HCT116 (cell line): ENCODE measurements around the gene PDGFD. TPM values are rescaled to one million over a fixed set of nuclear protein-coding genes. Genes with fewer than 3 reads are reported as not detected.

Source experiments
- ATAC-seq: fragments of 200-7000 bp; cut with Tn5 transposase; 2 replicates; pipeline ENCODE4 v1.9.1; 2020; ENCODE audit warnings: mild to moderate bottlenecking, moderate library complexity
- BruUV-seq: library from RNA; stranded (reverse); fragments of 400-500 nt; replicated peaks from 2 replicates; lab custom pipeline; 2021; lab: Mats Ljungman, UMichigan
- CTCF ChIA-PET: fragments of 300-600 bp; sonication (Branson Sonifier 250); formaldehyde crosslinking; loops from one replicate; lab custom pipeline; 2021; ENCODE audit warnings: antibody characterized with exemption; lab: Charles Lee
- POLR2A ChIA-PET: fragments of 300-600, 350-600 bp; sonication (Branson Sonifier 250); formaldehyde crosslinking; loops from one replicate; lab custom pipeline; 2021; ENCODE audit warnings: antibody characterized with exemption; lab: Charles Lee
- RAD21 ChIA-PET, 2 experiments: fragments of 300-600 bp; sonication (Branson Sonifier 250); formaldehyde crosslinking; loops; one replicate each; lab custom pipeline; 2023; ENCODE audit warnings: low total read pairs in 2 of 2; ENCODE audit not compliant: uncharacterized antibody in 2 of 2, unreplicated experiment in 2 of 2, low non-redundant PET in 1 of 2; lab: Charles Lee
- DNase-seq: peaks from one replicate; pipeline ENCODE4 v3.0.0-alpha.2; 2010; ENCODE audit warnings: low read depth, low spot score
- H2AFZ ChIP-seq: fragments of 200-600 bp; shearing (Covaris generic), sonication (generic); 2 replicates; pipeline ENCODE4 v1.6.1; 2017; ENCODE audit warnings: low read depth, mixed run types, mixed read lengths, antibody characterized with exemption, low read length; ENCODE audit not compliant: poor library complexity, severe bottlenecking
- H3K27ac ChIP-seq: 2 replicates; pipeline ENCODE4 v1.5.1; 2012; ENCODE audit warnings: low read depth, low read length
- H3K27me3 ChIP-seq: fragments of 200-600 bp; sonication (generic); 2 replicates; pipeline ENCODE4 v1.6.1; 2016; ENCODE audit warnings: mixed run types, low read length, mixed read lengths; ENCODE audit not compliant: insufficient read depth
- H3K36me3 ChIP-seq, 2 experiments: fragments of 200-500 bp in 1 of 2; fragments of 200-600 bp in 1 of 2; sonication (Bioruptor generic) in 1 of 2; sonication (generic) in 1 of 2; 2 replicates each; pipeline versions ENCODE4 v1.5.1 to v1.6.1; 2014 to 2016; ENCODE audit warnings: low read length in 2 of 2, inconsistent platforms in 1 of 2, mixed read lengths in 1 of 2, mixed run types in 1 of 2; ENCODE audit not compliant: insufficient read depth in 2 of 2, control insufficient read depth in 1 of 2
- H3K4me1 ChIP-seq, 2 experiments: fragments of 200-600 bp in 1 of 2; sonication (generic) in 1 of 2; 2 replicates each; pipeline versions ENCODE4 v1.5.1 to v1.6.1; 2012 to 2017; ENCODE audit warnings: low read length in 2 of 2, inconsistent platforms in 1 of 2, mild to moderate bottlenecking in 1 of 2, mixed read lengths in 1 of 2, mixed run types in 1 of 2, moderate library complexity in 1 of 2; ENCODE audit not compliant: insufficient read depth in 2 of 2, control insufficient read depth in 1 of 2
- H3K4me2 ChIP-seq: fragments of 200-600 bp; sonication (generic); 2 replicates; pipeline ENCODE4 v1.6.1; 2017; ENCODE audit warnings: mixed run types, low read length, mixed read lengths
- H3K4me3 ChIP-seq, 2 experiments: fragments of 200-600 bp in 1 of 2; sonication (generic) in 1 of 2; replicated peaks in 1 of 2; 2 replicates each; pipeline ENCODE4 v1.5.1; 2011 to 2016; ENCODE audit warnings: low read length in 2 of 2, control low read depth in 1 of 2, low read depth in 1 of 2, mild to moderate bottlenecking in 1 of 2, mixed read lengths in 1 of 2, mixed run types in 1 of 2
- H3K79me2 ChIP-seq: fragments of 200-600 bp; sonication (generic); 2 replicates; pipeline ENCODE4 v1.6.1; 2017; ENCODE audit warnings: mild to moderate bottlenecking, mixed run types, low read length, moderate library complexity, mixed read lengths; ENCODE audit not compliant: insufficient read depth
- H3K9ac ChIP-seq: fragments of 200-600 bp; sonication (generic); 2 replicates; pipeline ENCODE4 v1.6.1; 2016; ENCODE audit warnings: low read length, mixed read lengths
- H3K9me2 ChIP-seq: fragments of 200-600 bp; sonication (generic), shearing (Covaris generic); 2 replicates; pipeline ENCODE4 v1.6.1; 2017; ENCODE audit warnings: mixed run types, mild to moderate bottlenecking, moderate library complexity; ENCODE audit not compliant: insufficient read depth
- H3K9me3 ChIP-seq, 2 experiments: fragments of 200-500 bp in 1 of 2; fragments of 200-600 bp in 1 of 2; sonication (Bioruptor generic) in 1 of 2; sonication (generic) in 1 of 2; 2 replicates each; pipeline ENCODE4 v1.6.1; 2014 to 2017; ENCODE audit warnings: low read length in 2 of 2, mixed read lengths in 2 of 2, inconsistent platforms in 1 of 2, low read depth in 1 of 2, mild to moderate bottlenecking in 1 of 2, mixed run types in 1 of 2, moderate library complexity in 1 of 2; ENCODE audit not compliant: control insufficient read depth in 1 of 2, insufficient read depth in 1 of 2
- H4K20me1 ChIP-seq: fragments of 200-600 bp; sonication (generic), shearing (Covaris generic); 2 replicates; pipeline ENCODE4 v1.6.1; 2017; ENCODE audit warnings: mixed run types, mild to moderate bottlenecking, moderate library complexity; ENCODE audit not compliant: insufficient read depth
- CBX3 ChIP-seq: IDR thresholded peaks from 2 replicates; pipeline ENCODE4 v1.6.1; 2012; ENCODE audit warnings: low read depth
- CTCF ChIP-seq, 3 experiments: fragments of 200-600 bp in 1 of 3; sonication (generic) in 1 of 3; IDR thresholded peaks in 2 of 3; conservative IDR thresholded peaks in 1 of 3; 2 replicates each; pipeline ENCODE4 v1.5.1; 2012 to 2017; ENCODE audit warnings: low read depth in 2 of 3, low read length in 2 of 3, antibody characterized with exemption in 1 of 3, borderline replicate concordance in 1 of 3, control low read depth in 1 of 3, mild to moderate bottlenecking in 1 of 3, mixed read lengths in 1 of 3, mixed run types in 1 of 3, moderate library complexity in 1 of 3; ENCODE audit not compliant: insufficient read depth in 1 of 3
- EGR1 ChIP-seq: IDR thresholded peaks from 2 replicates; pipeline ENCODE4 v1.6.1; 2012; ENCODE audit warnings: low read depth
- EZH2phosphoT487 ChIP-seq: fragments of 200-600 bp; IDR thresholded peaks from 2 replicates; pipeline ENCODE4 v1.6.1; 2018; ENCODE audit warnings: antibody characterized with exemption, borderline replicate concordance
- JUND ChIP-seq: IDR thresholded peaks from 2 replicates; pipeline ENCODE4 v1.6.1; 2012
- MAX ChIP-seq: IDR thresholded peaks from 2 replicates; pipeline ENCODE4 v1.6.1; 2012
- POLR2A ChIP-seq: IDR thresholded peaks from 2 replicates; pipeline ENCODE4 v1.7.0; 2011; ENCODE audit warnings: borderline replicate concordance; ENCODE audit not compliant: insufficient read depth, insufficient read length; ENCODE audit errors: extremely low read depth
- POLR2AphosphoS5 ChIP-seq: IDR thresholded peaks from 2 replicates; pipeline ENCODE4 v1.6.1; 2011; ENCODE audit warnings: mild to moderate bottlenecking, low read depth, low read length, moderate library complexity
- RAD21 ChIP-seq: IDR thresholded peaks from 2 replicates; pipeline ENCODE4 v1.6.1; 2012; ENCODE audit warnings: low read depth, mild to moderate bottlenecking
- SP1 ChIP-seq: IDR thresholded peaks from 2 replicates; pipeline ENCODE4 v1.6.1; 2012; ENCODE audit warnings: low read depth
- YY1 ChIP-seq: IDR thresholded peaks from 2 replicates; pipeline ENCODE4 v1.6.1; 2011; ENCODE audit warnings: low read length, low read depth, moderate library complexity, mild to moderate bottlenecking; ENCODE audit not compliant: insufficient replicate concordance; ENCODE audit errors: extremely low read depth
- ZBTB33 ChIP-seq: IDR thresholded peaks from 2 replicates; pipeline ENCODE4 v1.6.1; 2011; ENCODE audit warnings: mild to moderate bottlenecking, low read length, moderate library complexity; ENCODE audit not compliant: insufficient replicate concordance; ENCODE audit errors: extremely low read depth
- ZNF274 ChIP-seq: fragments of 200-500 bp; sonication (Bioruptor generic); IDR thresholded peaks from 2 replicates; pipeline ENCODE4 v1.6.1; 2014; ENCODE audit warnings: mild to moderate bottlenecking, low read depth, low read length, inconsistent platforms
- intact Hi-C: fragments of 100-400 bp; cut with micrococcal nuclease; formaldehyde crosslinking; loops from 2 replicates; pipeline ENCODE4 v1.10.0; 2022
- total RNA-seq: library from RNA; stranded (reverse); gene quantifications from one replicate; pipeline ENCODE4 v1.2.1, GENCODE V29; 2021; ENCODE audit not compliant: unreplicated experiment

PDGFD gene
- total RNA-seq, 1 experiment from 2014 or later: 0.34 TPM

GRCh38 chr11:103893371-103893770, 270.6 kb downstream of the PDGFD start:
- Histone ChIP-seq H3K4me1 (peaks cover 0 to 7% of the 10 kb centered on the region in 2 experiments; a peak in 2 of 4 replicates), H2AFZ (no peak overlapping the region), H3K79me2 (no peaks in the 10 kb centered on the region), H3K4me3 (no peak overlapping the region), H3K9me2 (no peaks in the 10 kb centered on the region), H3K9ac (no peak overlapping the region), H3K4me2 (no peak overlapping the region), H3K36me3 (no peaks in the 10 kb centered on the region), H3K27me3 (no peaks in the 10 kb centered on the region), H3K27ac (no peak overlapping the region), H4K20me1 (no peaks in the 10 kb centered on the region), H3K9me3 (no peaks in the 10 kb centered on the region)
- ChIA-PET POLR2A (no interaction called here), CTCF (no interaction called here), RAD21 (no interaction called here)
- intact Hi-C loops: no loop called here
- no peak for DNase-seq
- no peak for TF ChIP-seq RAD21
- no peak for TF ChIP-seq JUND
- TF ChIP-seq SP1: no peak
- no peak for TF ChIP-seq POLR2A
- no TSS peak for BruUV-seq
- no peak for ATAC-seq

- peaks cover 0 to 7% of the 10 kb centered on the region in 2 experiments; a peak in 2 of 4 replicates for H3K4me1 ChIP-seq
- intact Hi-C loops: no loop called here
- H2AFZ ChIP-seq: no peak overlapping the region
- ChIA-PET CTCF (no interaction called here), RAD21 (no interaction called here), POLR2A (no interaction called here)
- DNase-seq: no peak
- H3K4me2 ChIP-seq: no peak overlapping the region
- H3K27me3 ChIP-seq: no peaks in the 10 kb centered on the region
- no peak overlapping the region for H3K4me3 ChIP-seq
- no peaks in the 10 kb centered on the region for H3K9me3 ChIP-seq
- no peaks in the 10 kb centered on the region for H3K36me3 ChIP-seq
- no peaks in the 10 kb centered on the region for H3K79me2 ChIP-seq
- no TSS peak for BruUV-seq
- ATAC-seq: no peak
- no peaks in the 10 kb centered on the region for H3K9me2 ChIP-seq
- H4K20me1 ChIP-seq: no peaks in the 10 kb centered on the region
- H3K27ac ChIP-seq: no peak overlapping the region
- H3K9ac ChIP-seq: no peak overlapping the region
- TF ChIP-seq CBX3 (no peak), ZNF274 (no peak), POLR2A (no peak), ZBTB33 (no peak), YY1 (no peak), EGR1 (no peak), CTCF (IDR thresholded peaks at IDR 0.05 in 2 of 3, conservative IDR thresholded peaks at IDR 0.05 in 1 of 3; ENCODE audit: borderline replicate concordance in 1 of 3, insufficient read depth in 1 of 3, low read depth in 2 of 3, low read length in 2 of 3) (no peak), POLR2AphosphoS5 (no peak), JUND (no peak), EZH2phosphoT487 (no peak), MAX (no peak)
These were observed 271.3 kb downstream of the PDGFD start for GRCh38 chr11:103892603-103893002.
